Breast epithelium (tissue), 3 donors: ENCODE results near the gene FAM124A.

Experiments used
- CTCF ChIP-seq, 3 donors: fragments of 450-650 bp; IDR thresholded peaks; one replicate each; pipeline ENCODE4 v1.5.1; 2016 to 2017; ENCODE audit warnings: antibody characterized with exemption in 3 of 3, mild to moderate bottlenecking in 3 of 3, moderate library complexity in 3 of 3
- POLR2A ChIP-seq: fragments of 450-650 bp; IDR thresholded peaks from one replicate; pipeline ENCODE4 v1.6.1; 2016; ENCODE audit warnings: antibody characterized with exemption, mild to moderate bottlenecking, moderate library complexity
- POLR2AphosphoS5 ChIP-seq, 3 donors: sonication (generic); formaldehyde crosslinking; IDR thresholded peaks; one replicate each; pipeline ENCODE4 v1.6.1; 2017; ENCODE audit warnings: antibody characterized with exemption in 3 of 3

DNA sequence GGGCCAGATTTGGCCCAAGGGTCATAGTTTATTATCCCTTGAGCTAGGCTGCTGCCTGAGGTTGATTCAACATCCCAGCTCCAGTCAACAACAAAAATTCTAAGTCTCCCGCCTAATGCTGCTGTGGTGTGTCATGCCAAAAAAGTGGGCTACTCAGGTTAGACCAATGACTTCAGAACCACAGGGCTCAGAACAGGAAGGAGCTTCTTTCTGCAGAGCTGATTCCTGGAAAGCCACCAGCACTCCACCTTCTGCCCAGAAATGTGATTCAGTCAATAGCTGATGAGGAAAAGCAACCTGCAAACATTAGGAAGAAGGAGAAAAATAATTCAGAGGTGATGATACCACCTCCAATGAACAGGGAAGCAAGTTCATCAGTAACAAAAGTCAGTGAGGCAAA lies 61.2 kb downstream of the FAM124A start:
- TF ChIP-seq POLR2AphosphoS5 (IDR thresholded peaks at IDR 0.05) (no peak), CTCF (IDR thresholded peaks at IDR 0.05) (no peak), POLR2A (no peak)
